Pons (tissue), 1 donor: ENCODE measurements around the gene CDK12.

ENCODE experiments used
- DNase-seq: peaks from one replicate; pipeline ENCODE4 v3.0.0-alpha.2; 2016; ENCODE audit warnings: low spot score

Gene CDK12

GRCh38 chr17:39549747-39550573 lies 88.7 kb downstream of the CDK12 start:
- no peak for DNase-seq

GRCh38 chr17:39551879-39552278 lies 90.6 kb downstream of the CDK12 start:
- DNase-seq: no peak

GRCh38 chr17:39553341-39553945 lies 92.2 kb downstream of the CDK12 start:
- no peak for DNase-seq

- DNase-seq: no peak
Measured at GRCh38 chr17:39555368-39555767, 94.1 kb downstream of the CDK12 start.

DNA sequence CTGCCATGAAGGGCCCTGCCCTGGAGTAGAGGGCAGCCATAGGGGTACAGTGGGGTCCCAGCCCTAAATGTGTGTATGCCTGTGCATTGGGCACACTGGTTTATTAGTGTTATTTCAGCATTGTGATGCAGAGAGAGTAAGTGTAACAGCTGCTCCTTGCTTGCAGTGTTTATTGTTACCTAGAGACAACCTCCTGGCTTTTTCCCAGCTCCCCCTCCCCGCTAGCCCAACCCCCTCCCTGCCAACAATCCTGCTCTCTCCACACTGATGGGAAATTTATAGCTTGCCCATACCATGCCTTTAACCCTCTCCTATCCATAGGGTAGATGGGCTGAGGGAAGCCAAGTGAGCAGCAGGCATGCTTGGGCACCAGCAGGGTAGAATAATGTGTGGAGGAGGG lies 95.1 kb downstream of the CDK12 start:
- DNase-seq: no peak

- DNase-seq: no peak
Measured at GRCh38 chr17:39562395-39562794, 101.1 kb downstream of the CDK12 start.

DNA sequence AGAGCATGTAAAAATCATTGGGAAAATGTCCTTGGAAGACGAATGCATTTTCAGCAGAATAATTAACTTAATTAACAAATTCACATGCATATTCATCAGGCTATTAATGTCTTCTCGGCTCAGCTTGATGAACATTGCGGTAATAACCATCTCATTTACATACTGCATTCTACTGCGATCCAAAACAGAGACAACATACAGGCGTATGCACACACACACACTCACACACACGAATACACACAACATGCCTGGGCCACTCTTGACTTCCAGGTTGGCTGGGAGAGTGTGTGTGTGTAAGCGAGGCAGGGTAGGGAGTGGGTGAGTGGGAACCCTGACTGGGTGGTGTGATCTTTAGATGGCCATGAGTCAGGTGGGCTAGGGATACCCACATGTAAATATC lies 101.7 kb downstream of the CDK12 start:
- no peak for DNase-seq

- DNase-seq: no peak
Measured at GRCh38 chr17:39563476-39563875, 102.2 kb downstream of the CDK12 start.

DNA sequence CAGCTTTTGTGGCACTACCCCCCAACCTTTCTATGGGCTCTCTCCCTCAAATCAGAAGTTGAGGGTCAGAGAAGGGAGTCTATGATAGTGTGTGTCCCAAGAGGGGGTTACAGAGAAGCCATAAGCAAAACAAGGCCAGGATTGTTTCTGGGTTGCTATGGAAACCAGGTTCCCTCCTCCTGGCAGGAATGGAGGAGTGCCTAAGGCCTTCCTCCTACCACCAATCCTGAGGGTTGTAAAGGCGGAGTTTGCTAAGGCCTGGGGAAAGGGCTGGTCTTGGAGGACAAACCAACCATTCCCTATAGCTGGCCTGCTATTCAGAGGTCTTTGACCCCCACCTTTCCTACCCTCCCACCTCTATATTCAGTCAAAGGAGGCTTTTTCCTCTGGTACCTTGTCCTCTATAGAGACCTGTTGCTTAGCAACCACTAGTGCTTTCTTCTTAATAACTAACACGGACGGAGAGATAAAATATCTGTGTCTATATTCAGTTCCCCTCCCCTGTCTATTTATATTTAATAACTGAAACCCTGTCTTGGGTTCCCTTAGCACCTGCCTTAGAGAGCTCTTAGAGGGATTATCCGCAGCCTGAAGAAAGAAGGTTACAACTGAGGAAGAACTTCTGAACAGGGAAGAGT lies 103.0 kb downstream of the CDK12 start:
- no peak for DNase-seq

DNA sequence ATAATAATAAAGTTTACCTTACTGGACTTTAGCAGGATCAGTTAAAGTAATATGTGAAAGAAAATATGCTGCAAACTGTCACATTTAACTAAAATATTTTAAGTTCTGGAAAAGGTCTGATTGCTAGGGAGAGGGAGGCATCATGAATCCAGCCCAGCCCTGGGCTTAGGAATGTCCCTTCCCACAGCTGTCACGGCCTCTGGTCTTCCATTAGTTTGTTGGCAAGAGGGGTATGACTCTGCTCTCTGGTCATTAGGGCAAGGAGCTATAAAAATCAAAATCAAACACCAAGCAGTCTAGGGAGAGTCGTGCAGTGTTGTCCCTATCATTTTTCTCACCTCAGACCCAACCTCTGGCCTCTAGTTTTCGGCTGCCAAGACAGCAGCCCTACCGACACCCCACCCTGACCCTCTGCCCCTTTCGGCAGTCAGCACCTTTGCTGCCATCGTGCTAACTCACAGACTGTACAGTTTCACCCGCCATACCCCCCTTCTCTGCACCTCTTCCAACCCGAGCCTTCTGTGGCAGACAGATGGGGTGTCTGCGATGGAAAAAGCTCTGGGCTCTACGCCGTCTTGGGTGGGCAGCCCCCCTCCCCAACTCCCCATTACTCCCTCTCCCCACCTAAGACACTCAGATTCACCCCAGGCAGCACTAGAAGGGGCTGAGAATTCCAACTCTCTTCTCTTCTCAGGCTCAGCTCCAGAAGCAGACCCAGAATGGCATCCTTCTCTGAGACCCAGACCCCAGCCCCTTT lies 105.0 kb downstream of the CDK12 start:
- no peak for DNase-seq

- DNase-seq: no peak
Measured at GRCh38 chr17:39568702-39569101, 107.4 kb downstream of the CDK12 start.

DNA sequence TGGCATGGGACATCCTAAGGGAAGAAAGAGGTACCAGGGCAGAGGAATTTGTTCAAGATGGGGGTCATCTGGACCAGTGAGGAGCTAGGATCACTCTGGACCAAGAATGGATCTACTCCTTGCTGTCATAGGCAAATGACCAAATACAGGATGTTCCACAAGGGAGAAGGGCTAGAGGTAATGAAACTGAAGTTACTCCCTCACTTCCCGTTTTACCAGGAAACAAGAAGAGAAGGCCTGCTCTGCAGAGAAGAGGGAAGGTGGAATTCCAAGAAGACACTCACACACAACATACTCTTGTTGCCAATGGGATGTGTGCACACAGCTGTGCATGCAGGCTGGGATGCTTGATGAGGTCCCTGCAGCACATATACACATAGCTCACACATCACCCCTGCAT lies 107.8 kb downstream of the CDK12 start:
- DNase-seq: peak; percentile 47

GRCh38 chr17:39572121-39572520 lies 110.8 kb downstream of the CDK12 start:
- no peak for DNase-seq

DNA sequence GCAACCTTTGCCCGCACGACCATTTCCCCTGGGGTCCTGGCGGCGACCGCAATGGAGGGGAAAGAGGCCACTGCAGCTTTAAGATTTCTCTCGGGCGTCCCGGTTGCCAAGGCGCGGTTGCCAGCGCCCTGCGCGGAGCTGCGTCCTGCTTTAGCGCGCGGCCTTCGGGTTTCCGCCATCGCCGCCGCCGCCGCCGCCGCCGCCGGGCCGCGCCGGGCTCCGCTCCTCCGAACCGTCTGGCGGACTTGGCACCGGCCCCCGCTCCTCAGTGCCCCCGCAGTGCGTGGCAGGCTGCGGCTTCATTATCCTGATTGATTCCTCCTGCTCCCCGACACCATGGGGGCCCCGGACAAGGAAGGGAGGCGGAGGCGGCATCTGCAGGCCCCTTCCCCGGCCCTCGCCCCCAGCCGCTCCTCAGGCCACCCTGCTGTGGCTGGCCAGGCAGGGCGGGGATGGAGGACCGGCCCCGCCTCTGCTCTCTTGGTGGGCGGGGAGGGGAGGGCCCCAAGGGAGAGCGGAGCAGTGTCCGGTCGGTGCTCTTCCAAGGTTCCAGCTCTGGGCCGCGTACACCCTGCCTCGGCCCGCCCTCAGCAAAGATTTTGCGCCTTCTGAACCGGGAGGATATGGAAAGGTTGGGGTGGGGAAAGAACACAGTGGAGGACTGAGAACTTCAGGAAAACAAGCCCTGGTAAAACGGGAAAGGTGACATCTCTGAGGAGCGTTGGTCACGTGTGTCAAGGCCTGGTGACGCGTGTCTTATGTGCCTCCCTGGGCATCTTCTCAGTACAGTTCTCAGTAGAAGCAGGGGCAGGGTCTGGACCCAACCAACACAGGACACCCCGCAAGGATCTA lies 112.4 kb downstream of the CDK12 start:
- DNase-seq: no peak

GRCh38 chr17:39576187-39576586 lies 114.9 kb downstream of the CDK12 start:
- DNase-seq: no peak

- no peak for DNase-seq
Measured at GRCh38 chr17:39578272-39578671, 117.0 kb downstream of the CDK12 start.

DNA sequence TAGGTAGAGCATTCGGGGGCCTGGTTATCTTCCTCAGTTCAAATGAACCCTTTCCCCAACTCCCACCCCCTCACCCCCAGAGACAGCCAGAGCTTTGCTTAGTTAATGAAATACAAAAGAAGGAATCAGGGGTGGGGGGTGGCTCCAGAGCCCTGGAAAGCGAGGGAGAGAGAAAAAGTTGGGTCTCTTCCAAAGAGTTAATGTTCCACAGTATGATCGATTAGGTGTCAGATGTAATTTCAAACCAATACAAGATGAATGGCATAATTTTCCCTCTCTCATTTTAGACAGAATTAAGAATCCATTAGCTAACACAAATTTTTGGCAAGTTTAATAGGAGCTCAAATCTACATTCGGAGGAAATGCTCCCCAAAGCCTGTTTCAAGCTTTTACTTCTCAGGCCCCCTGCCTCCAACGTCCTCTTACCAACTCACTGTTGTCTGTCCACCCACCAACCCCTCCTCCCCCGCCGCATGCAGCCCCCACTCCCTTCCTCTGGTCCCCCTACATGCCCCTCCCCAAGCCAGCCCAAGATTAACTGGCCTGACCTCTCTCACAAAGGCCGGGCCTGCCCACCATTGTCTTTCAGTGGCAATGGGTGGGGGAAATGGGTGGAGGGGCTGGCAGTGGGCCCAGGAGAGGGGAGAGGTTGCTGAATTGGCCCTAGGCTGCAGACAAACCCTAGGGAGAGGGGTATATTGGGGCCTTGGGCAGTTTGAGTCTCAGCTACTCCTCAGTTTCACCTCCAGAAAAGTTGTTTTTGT lies 118.2 kb downstream of the CDK12 start:
- no peak for DNase-seq

DNA sequence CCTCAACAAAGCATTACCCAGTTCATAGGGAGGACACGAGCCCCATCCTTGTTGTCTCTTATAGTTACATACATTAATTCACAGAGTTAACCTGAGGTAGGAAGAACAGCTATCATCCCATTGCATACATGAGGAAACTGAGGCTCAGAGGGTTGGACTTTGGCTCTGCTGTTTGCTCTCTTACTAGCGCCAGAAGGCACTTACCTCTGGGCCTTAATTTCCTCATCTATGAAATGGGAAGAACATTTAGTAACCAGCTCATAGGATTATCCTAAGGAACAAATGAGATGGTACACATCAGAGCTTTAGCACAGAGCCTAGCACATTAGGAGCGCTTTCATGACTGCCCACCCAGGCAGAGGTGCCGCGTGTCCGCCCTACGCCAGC lies 118.8 kb downstream of the CDK12 start:
- no peak for DNase-seq

- no peak for DNase-seq
Measured at GRCh38 chr17:39581071-39581758, 119.9 kb downstream of the CDK12 start.

DNA sequence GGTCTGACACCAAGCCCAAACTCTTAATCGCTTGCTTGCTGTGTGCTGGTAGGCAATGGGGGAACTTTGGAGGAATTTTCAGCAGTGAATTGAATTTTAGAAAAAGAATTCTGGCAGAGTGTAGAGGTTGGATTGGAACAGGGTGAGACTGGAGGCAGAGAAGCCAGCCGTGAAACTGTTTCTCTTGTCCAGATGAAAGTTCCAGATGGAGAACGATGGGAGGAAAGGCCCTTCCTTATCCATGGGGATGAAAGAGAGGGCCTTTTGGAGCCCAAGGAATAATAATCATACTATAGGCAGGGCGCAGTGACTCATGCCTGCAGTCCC lies 120.4 kb downstream of the CDK12 start:
- DNase-seq: no peak
